Measurements from ENCODE around the gene YOD1.

DNA sequence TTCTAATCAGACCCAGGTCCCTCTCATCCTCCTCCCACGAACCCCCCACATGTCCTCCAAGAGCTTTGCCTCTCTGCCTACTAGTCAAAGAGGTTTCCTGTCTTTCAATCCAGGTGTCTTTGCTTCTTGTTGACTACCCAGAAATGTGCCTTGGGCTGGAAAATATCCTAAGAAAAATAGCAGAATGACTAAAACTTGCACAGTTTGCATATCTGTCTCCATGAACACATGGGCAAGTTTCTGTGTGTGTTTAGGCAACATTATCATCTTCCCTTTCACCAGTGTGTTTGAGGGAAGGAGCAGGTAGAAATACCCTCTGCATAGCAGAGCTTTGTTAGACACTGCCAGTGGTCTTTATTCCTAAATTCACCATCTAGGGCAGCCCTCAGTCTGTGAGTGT, 20.0 kb downstream of the YOD1 start:
- TF ChIP-seq, protein P1, sequence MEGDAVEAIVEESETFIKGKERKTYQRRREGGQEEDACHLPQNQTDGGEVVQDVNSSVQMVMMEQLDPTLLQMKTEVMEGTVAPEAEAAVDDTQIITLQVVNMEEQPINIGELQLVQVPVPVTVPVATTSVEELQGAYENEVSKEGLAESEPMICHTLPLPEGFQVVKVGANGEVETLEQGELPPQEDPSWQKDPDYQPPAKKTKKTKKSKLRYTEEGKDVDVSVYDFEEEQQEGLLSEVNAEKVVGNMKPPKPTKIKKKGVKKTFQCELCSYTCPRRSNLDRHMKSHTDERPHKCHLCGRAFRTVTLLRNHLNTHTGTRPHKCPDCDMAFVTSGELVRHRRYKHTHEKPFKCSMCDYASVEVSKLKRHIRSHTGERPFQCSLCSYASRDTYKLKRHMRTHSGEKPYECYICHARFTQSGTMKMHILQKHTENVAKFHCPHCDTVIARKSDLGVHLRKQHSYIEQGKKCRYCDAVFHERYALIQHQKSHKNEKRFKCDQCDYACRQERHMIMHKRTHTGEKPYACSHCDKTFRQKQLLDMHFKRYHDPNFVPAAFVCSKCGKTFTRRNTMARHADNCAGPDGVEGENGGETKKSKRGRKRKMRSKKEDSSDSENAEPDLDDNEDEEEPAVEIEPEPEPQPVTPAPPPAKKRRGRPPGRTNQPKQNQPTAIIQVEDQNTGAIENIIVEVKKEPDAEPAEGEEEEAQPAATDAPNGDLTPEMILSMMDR (IDR thresholded peaks at IDR 0.05), result no peak
- TF ChIP-seq ZFX (IDR thresholded peaks at IDR 0.05; ENCODE audit: borderline replicate concordance), result no peak

All from 22Rv1 (cell line).